Stimulated activated CD8-positive, alpha-beta memory T cell treated with anti-CD3 and anti-CD28 coated beads, Interleukin-12 subunit alpha, Interleukin-12 subunit beta, amount 100 ng/mL, for 4 hours (primary cell): ENCODE data around the gene TAB3.
"Not testable (repeated sequence)": the region's sequence is repeated elsewhere in the genome, so short reads cannot be mapped to it uniquely, and the experiment has no call there.

Experiments
- DNase-seq: peaks from one replicate; pipeline ENCODE4 v3.0.0-alpha.2; 2020; ENCODE audit warnings: low read depth

The TAB3 gene

DNA sequence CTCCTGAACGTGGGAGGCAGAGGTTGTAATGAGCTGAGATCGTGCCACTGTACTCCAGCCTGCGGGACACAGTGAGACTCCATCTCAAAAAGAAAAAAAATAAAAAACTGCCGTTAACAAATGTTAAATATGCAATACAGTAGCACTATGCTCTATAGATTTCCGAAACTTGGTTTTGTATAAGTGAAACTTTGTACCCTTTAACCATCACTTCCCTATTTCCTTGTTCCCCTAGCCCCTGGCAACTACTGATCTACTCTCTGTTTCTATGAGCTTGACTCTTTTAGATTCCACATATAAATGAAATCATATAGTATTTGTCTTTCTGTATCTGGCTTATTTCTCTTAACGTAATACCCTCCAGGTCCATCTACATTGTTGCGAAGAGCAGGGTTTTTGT is 74.1 kb downstream of the TAB3 start:
- DNase-seq, result no peak

DNA sequence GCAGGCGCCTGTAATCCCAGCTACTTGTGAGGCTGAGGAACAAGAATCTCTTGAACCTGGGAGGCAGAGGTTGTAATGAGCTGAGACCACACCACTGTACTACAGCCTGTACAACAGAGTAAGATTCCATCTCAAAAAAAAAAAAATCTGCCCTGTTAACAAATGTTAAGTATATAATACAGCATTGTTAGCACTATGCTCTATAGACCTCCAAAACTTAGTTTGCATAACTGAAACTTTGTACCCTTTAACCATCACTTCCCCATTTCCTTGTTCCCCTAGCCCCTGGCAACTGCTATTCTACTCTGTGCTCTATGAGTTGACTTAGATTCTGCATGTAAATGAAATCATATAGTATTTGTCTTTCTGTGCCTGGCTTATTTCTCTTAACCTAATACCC is 76.7 kb downstream of the TAB3 start:
- no peak for DNase-seq

DNA sequence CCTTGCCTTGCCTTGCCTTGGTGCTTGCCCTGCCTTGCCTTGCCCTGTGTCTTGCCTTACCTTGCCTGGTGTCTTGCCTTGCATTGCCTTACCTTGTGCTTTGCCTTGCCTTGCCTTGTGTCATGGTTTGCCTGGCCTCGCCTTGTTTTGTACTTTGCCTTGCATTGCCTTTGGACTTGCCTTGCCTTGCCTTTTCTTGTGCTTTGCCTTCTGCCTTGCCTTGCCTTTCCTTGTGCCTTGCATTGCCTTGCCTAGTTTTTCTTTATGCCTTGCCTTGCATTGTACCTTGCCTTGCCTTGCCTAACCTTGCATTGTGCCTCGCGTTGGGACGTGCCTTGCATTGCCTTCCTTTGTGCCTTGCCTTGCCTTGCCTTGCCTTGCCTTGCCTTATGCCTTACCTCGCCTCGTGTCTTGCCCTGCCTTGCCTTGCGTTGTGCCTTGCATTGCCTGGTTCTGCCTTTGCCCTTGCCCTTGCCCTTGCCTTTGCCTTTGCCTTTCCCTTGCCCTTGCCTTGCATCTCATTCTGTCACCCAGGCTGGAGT is 82.8 kb downstream of the TAB3 start:
- DNase-seq, result no peak

DNA sequence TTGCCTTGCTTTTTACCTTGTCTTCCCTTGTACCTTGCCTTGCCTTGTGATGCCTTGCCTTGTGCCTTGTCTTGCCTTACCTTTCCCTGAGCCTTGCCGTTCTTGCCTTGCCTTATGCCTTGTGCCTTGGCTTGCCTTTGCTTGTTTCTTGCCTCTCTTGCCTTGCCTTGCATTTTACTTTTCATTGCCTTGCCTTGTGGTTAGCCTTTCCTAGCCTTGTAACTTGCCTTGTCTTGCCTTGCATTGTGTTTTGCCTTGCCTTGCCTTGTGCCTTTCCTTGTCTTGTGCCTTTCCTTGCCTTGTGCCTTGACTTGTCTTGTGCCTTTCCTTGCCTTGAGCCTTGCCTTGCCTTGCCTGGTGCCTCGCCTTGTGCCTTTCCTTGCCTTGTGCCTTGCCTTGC is 84.6 kb downstream of the TAB3 start:
- no peak for DNase-seq

DNA sequence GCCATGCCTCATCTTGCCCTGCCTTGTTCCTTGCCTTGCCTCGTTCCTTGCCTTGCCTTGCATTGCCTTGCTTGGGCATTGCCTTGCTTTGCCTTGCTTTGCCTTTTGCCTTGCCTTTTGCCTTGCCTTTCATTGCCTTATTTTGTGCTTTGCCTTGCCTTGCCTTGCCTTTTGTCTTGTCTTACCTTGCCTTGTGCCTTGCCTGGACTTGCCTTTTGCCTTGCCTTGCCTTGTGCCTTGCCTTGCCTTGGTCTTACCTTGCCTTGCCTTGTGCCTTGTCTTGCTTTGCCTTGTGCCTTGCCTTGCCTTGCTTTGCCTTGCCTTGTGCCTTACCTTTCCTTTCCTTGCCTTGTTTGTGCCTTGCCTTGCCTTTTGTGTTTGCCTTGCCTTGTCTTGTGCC is 88.2 kb downstream of the TAB3 start:
- no peak for DNase-seq

DNA sequence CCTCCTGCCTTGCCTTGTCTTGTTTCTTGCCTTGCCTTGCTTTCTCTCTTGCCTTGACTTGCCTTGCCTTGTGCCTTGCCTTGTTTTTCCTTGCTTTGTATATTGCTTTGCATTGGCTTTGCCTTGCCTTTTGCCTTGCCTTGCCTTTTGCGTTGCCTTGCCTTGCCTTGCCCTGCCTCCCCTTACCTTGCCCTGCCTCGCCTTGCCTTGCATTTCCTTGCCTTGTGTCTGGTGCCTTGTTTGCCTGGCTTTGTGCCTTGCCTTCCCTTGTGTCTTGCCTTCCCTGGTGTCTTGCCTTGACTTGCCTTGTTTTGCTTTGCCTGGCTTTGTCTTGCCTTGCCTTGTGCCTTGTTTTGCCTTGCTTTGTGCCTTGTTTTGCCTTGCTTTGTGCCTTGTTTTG is 89.7 kb downstream of the TAB3 start:
- DNase-seq, result no peak

DNA sequence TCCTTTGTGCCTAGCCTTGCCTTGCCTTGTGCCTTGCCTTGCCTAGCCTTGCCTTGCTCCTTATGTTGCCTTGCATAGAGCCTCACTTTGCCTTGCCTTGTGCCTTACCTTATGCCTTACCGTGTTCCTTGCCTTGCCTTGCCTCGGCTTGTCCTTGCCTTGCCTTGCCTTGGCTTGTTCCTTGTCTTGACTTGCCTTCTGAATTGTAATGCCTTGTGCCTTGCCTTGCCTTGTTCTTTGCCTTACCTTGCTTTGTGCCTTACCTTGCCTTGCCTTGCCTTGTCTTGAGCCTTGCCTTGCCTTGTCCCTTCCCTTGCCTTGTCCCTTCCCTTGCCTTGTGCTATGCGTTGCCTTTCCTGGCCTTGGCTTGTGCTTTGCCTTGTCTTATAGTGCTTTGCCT is 90.2 kb downstream of the TAB3 start:
- DNase-seq, result no peak

DNA sequence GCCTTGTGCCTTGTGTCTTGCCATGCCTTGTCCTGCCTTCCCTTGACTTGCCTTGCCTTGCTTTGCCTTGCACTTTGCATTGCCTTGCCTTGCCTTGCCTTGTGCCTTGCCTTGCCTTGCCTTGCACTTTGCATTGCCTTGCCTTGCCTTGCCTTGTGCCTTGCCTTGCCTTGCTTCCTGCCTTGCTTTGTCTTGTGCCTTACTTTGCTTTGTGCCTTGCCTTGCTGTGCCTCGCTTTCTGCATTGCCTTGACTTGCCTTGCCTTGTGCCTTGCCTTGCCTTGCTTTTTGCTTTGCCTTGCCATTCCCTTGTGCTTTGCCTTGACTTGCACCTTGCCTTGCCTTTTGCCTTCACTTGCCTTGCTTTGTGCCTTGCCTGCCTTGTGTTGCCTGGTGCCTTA is 91.8 kb downstream of the TAB3 start:
- DNase-seq, result not testable (repeated sequence)

DNA sequence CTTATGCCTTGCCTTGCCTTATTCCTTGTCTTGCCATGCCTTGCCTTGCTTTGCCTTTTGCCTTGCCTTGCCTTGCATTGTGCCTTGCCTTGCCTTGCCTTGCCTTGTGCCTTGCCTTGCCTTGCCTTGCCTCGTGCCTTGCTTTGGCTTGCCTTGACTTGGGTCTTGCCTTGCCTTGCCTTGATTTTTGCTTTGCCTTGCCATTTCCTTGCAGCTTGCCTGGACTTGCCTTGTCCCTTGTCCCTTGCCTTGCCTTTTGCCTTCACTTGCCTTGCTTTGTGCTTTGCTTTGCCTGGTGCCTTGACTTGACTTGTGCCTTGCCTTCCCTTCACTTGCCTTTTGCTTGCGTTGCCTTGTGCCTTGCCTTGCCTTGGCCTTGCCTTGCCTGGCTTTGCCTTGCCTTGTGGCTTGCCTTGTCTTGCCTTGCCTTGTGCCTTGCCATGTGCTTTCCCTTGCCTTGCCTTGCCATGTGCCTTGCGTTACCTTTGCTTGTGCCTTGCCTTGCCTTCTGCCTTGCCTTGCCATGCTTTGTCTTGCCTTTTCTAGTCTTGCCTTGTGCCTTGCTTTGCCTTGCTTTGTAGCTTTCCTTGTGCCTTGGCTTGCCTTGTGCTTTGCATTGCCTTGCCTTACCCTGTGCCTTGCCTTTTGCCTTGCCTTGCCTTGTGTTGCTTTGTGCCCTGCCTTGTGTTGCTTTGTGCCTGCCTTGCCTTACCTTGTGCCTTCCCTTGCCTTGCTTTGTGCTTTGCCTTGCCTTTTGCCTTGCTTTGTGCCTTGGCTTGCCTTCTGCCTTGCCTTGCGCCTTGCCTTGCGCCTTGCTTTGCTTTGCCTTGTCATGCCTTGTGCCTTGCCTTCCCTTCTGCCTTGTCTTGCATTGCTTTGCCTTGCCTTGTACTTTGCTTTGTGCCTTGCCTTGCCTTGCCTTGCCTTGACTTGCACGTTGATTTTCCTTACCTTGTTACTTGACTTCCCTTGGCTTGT is 92.8 kb downstream of the TAB3 start:
- DNase-seq, result no peak

DNA sequence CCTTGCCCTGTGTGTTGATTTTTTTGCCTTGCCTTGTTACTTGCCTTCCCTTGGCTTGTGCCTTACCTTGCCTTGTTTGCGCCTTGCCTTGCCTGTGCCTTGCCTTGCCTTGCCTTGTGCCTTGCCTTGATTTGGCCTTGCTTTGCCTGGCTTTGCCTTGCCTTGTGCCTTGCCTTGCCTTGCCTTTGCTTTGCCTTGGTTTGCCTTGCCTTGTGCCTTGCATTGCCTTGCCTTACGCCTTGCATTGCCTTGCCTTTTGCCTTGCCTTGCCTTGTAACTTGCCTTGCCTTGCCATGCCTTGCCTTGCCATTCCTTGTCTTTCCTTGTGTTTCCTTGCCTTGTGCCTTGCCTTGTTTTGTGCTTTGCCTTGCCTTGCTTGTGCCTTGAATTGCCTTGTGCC is 94.6 kb downstream of the TAB3 start:
- no peak for DNase-seq

DNA sequence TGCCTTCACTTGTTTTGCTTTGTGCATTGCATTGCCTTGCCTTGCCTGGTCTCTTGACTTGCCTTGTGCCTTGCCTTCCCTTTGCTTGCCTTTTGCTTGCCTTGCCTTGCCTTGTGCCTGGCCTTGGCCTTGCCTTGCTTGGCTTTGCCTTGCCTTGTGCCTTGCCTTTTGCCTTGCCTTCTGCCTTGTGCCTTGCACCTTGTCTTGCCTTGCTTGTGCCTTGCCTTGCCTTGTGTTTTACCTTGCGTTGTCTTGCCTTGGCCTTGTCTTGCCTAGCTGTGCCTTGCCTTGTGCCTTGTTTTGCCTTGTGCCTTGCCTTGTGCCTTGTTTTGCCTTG is 95.3 kb downstream of the TAB3 start:
- no peak for DNase-seq

DNA sequence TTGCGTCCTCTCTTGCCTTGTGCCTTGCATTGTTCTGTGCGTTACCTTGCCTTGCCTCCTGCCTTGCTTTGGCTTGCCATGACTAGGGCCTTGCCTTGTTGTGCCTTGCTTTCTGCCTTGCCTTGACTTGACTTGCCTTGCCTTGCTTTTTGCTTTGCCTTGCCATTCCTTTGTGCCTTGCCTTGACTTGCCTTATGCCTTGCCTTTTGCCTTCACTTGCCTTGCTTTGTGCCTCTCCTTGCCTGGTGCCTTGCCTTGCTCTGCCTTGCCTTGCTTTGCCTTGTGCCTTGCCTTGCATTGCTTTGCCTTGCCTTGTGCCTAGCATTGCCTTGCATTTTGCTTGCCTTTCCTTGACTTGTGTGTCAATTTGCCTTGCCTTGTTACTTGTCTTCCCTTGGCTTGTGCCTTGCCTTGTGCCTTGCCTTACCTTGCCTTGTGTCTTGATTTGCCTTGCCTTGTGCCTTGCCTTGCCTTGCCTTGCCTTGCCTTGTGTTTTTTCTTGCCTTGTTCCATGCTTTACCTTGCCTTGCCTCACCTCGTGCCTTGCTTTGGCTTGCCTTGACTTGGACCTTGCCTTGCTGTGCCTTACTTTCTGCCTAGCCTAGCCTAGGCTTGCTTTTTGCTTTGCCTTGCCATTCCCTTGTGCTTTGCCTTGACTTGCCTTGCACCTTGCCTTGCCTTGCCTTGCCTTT is 95.8 kb downstream of the TAB3 start:
- DNase-seq, result no peak

DNA sequence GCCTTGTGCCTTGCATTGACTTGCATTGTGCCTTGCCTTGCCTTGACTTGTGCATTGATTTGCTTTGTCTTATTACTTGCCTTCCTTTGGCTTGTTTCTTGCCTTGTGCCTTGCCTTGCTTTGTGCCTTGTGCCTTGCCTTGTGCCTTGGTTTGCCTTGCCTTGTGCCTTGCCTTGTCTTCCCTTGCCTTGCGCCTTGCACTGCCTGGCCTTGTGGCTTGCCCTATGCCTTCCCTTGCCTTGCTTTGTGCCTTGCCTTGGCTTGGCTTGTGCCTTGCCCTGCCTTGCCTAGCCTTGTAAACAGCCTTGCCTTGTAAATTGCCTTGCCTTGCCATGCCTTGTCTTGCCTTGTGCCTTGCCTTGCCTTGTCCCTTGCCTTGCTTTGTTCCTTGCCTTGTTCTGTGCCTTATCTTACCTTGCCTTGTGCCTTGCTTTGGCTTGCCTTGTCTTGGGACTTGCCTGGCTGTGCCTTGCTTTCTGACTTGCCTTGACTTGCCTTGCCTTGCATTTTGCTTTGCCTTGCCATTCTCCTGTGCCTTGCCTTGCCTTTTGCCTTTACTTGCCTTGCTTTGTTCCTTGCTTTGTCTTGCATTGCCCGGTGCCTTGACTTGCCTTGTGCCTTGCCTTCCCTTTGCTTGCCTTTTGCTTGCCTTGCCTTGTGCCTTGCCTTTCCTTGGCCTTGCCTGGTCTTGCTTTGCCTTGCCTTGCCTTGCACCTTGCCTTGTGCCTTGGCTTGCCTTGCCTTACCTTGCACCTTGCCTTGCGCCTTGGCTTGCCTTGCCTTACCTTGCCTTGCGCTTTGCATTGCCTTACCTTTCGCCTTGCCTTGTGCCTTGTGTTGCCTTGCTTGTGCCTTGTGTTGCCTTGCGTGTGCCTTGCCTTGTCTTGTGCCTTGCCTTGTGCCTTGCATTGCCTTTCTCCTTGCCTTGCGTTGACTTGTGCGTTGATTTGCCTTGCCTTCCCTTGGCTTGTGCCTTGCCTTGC is 97.5 kb downstream of the TAB3 start:
- DNase-seq, result no peak

DNA sequence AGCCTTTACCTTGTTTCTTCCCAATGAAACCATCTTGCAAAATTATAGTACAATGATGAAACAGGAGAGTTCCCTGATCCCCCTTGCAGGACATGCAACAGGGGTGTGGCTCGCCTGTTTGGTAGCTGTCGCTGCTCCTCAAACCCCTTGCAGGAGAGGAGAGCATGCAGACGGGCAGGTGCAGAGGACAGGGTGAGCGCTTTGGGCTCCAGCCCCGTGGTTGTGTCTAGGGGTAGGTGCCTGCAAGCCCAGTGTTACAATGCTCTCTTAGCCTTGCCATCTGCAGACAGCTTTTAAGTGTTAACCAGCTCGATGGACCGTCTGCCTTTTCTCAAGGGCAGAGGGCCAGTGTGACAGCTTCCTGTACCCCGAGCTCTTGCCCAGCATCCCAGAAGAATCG is 102.0 kb downstream of the TAB3 start:
- no peak for DNase-seq

DNA sequence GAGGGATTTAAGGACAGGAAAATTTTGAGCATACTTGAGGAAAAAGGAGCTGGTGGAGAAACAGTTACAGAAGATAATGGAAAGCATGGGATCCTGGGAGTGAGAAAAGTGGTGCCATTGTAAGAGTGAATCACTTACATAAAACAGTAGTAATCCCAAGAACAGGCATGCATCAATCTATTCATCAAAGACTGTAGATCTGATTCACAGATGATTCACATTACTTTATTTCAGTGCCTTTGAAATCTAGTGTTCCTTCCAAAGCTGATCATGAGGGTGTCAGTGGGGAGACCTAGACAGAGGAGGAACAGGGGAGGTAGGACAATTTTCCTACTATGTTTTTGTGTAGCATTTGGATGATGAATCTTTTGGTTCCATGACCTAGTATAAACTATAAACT is 102.7 kb downstream of the TAB3 start:
- no peak for DNase-seq

DNA sequence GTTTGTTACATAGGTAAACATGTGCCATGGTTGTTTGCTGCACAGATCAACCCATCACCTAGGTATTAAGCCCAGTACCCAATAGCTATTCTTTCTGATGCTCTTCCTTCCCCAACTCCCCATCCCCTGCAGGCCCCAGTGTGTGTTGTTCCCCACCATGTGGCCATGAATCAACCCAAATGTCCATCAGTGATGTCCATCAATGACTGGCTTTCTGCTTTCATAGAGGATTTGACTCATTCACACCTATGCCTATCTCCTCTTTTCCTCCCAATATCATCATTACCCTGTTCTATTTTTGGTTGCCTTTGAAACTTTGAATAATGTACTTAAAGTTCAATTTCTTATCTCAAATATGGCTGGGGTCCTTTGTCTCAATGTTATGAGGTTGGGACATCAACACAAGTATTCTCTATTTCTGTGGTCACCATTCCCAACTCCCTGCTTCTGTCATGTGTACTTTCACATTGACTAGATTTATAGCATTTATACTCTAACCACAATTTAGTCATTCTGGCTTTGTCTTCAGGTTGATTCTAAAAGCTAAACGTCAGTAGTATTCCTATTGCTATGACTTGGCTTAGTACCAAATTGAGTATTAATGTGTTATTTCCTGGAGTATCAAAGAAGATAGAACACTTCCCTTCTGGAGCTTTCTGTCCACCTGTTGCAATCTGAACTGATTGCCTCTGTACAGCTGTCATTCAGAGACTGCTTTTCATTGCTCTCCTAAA is 107.2 kb downstream of the TAB3 start:
- DNase-seq, result no peak

DNA sequence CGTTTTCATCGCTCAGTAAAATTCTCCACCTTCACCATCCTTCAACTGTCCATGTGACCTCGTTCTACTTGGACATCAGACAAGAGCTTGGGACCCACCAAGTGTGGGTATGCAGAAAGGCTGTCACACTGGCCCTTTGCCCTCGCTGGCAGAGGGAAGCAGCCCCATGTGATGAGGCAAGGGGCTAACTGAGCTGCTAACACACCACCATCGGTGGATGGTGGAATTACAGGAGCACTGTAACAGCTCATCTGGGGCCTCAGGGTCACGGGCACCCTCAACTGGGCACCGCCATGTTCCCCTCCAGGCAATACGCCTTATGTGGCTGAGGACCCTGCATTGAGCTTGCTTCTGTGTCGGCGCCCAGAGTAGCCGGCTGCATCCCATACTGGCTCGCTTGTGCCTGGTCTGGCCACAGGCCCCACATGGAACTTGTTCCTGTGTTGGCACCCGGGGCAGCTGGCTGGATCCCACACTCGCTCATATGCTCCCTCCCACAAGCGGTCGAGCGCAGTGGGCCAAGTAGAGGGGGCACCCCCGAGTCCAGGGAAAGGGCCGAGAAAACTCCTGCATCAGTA is 109.5 kb downstream of the TAB3 start:
- DNase-seq, result no peak

DNA sequence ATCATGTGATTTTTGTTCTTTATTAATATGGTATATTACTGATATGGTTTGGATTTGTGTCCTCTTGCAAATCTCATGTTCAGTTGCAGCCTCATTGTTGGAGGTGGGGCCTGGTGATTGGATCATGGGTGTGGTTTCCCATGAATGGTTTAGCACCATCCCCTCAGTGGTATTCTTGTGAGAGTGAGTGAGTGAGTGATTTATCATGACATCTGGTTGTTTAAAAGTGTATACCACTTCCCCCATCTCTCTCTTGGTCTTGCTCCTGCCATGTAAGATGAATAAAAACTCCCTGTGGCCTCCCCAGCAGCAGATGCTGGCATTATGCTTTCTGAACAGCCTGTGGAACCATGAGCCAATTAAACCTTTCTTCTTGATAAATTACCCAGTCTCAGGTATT is 111.5 kb downstream of the TAB3 start:
- DNase-seq, result no peak
